Liver (tissue), 9 donors: ENCODE results near the gene PLS1. TPM values are rescaled to one million over a fixed set of nuclear protein-coding genes. Genes with fewer than 3 reads are reported as not detected.

ENCODE experiments used
- DNase-seq: peaks from one replicate; pipeline ENCODE4 v3.0.0-alpha.2; 2017; ENCODE audit warnings: low spot score
- H3K27ac ChIP-seq, 2 donors: one replicate each; pipeline ENCODE4 v1.7.0; 2013; ENCODE audit warnings: inconsistent platforms in 2 of 2, low read length in 2 of 2, control low read depth in 1 of 2, low read depth in 1 of 2, mild to moderate bottlenecking in 1 of 2
- H3K27me3 ChIP-seq, 4 donors: one replicate each; pipeline versions ENCODE4 v1.6.1 to v1.7.0; 2013; ENCODE audit warnings: low read length in 3 of 4, inconsistent platforms in 1 of 4, mild to moderate bottlenecking in 1 of 4, moderate library complexity in 1 of 4; ENCODE audit not compliant: control insufficient read depth in 4 of 4, insufficient read depth in 4 of 4
- H3K36me3 ChIP-seq, 4 donors: one replicate each; pipeline versions ENCODE4 v1.6.1 to v1.7.0; 2013; ENCODE audit warnings: low read length in 3 of 4, mild to moderate bottlenecking in 3 of 4, low read depth in 1 of 4, moderate library complexity in 1 of 4; ENCODE audit not compliant: control insufficient read depth in 4 of 4, insufficient read depth in 3 of 4
- H3K4me1 ChIP-seq, 4 donors: one replicate each; pipeline versions ENCODE4 v1.6.1 to v1.7.0; 2013; ENCODE audit warnings: low read length in 3 of 4, mild to moderate bottlenecking in 3 of 4, moderate library complexity in 1 of 4; ENCODE audit not compliant: control insufficient read depth in 4 of 4, insufficient read depth in 4 of 4
- H3K4me3 ChIP-seq, 3 donors: one replicate each; pipeline versions ENCODE4 v1.6.1 to v1.7.0; 2013; ENCODE audit warnings: low read length in 3 of 3, control low read depth in 1 of 3, low read depth in 1 of 3, mild to moderate bottlenecking in 1 of 3
- H3K9ac ChIP-seq, 2 donors: one replicate each; pipeline ENCODE4 v1.7.0; 2013; ENCODE audit warnings: low read length in 2 of 2, mild to moderate bottlenecking in 2 of 2, moderate library complexity in 2 of 2, control low read depth in 1 of 2, low read depth in 1 of 2
- H3K9me3 ChIP-seq, 4 donors: one replicate each; pipeline versions ENCODE4 v1.6.1 to v1.7.0; 2013; ENCODE audit warnings: low read length in 3 of 4; ENCODE audit not compliant: control insufficient read depth in 4 of 4
- EGR1 ChIP-seq, 2 donors: IDR thresholded peaks; 2 replicates each; pipeline ENCODE4 v1.6.1; 2016 to 2018; ENCODE audit warnings: antibody characterized with exemption in 2 of 2, low read depth in 2 of 2
- FOXA2 ChIP-seq: IDR thresholded peaks from 2 replicates; pipeline ENCODE4 v1.6.1; 2016; ENCODE audit warnings: antibody characterized with exemption
- GABPA ChIP-seq, 2 donors: IDR thresholded peaks in 1 of 2; conservative IDR thresholded peaks in 1 of 2; 2 replicates each; pipeline ENCODE4 v1.6.1; 2016; ENCODE audit warnings: antibody characterized with exemption in 2 of 2, mild to moderate bottlenecking in 1 of 2, moderate library complexity in 1 of 2
- HNF4A ChIP-seq, 2 donors: conservative IDR thresholded peaks; 2 replicates each; pipeline ENCODE4 v1.6.1; 2016; ENCODE audit warnings: antibody characterized with exemption in 2 of 2, mild to moderate bottlenecking in 2 of 2
- JUND ChIP-seq, 2 donors: IDR thresholded peaks; 2 replicates each; pipeline ENCODE4 v1.6.1; 2016; ENCODE audit warnings: antibody characterized with exemption in 2 of 2
- RAD21 ChIP-seq, 2 donors: IDR thresholded peaks; 2 replicates each; pipeline ENCODE4 v1.6.1; 2016; ENCODE audit warnings: antibody characterized with exemption in 2 of 2, mild to moderate bottlenecking in 2 of 2
- RXRA ChIP-seq, 2 donors: IDR thresholded peaks; 2 replicates each; pipeline ENCODE4 v1.6.1; 2017 to 2018; ENCODE audit warnings: antibody characterized with exemption in 2 of 2, mild to moderate bottlenecking in 1 of 2
- YY1 ChIP-seq: IDR thresholded peaks from 2 replicates; pipeline ENCODE4 v1.6.1; 2016; ENCODE audit warnings: antibody characterized with exemption, mild to moderate bottlenecking
- WGBS: extraction: QIAGEN DNeasy Blood & Tissue Kit; methylation state at CpG from one replicate; pipeline ENCODE4 v1.1.7; 2013; 5-methylcytosine and 5-hydroxymethylcytosine counted together
- polyA plus RNA-seq, 2 donors: library from polyadenylated mRNA; stranded (reverse) in 1 of 2; unstranded in 1 of 2; fragments of 200-250 nt in 1 of 2; fragments of >200 nt in 1 of 2; fragmentation: Nextera tagmentation in 1 of 2; extraction: Ambion mirVana in 1 of 2; gene quantifications; one replicate each; pipeline versions ENCODE4 v1.2.1 to v1.2.3, GENCODE V29; 2013 to 2015
- total RNA-seq, 2 donors: library from RNA; depleted of rRNA; stranded (reverse); fragments of >200 nt; gene quantifications; one replicate each; pipeline ENCODE4 v1.2.3, GENCODE V29; 2014
- TF ChIP-seq, protein P1 (sequence below): IDR thresholded peaks from 2 replicates; pipeline ENCODE4 v1.6.1; 2016; ENCODE audit warnings: antibody characterized with exemption
- TF ChIP-seq, protein P2 (sequence below): fragments of 150-350 bp; IDR thresholded peaks from 2 replicates; pipeline ENCODE4 v1.5.1; 2017; ENCODE audit warnings: improper control_type of control experiment, low read depth, low read length; ENCODE audit not compliant: missing input control
- TF ChIP-seq, protein P3 (sequence below): IDR thresholded peaks from 2 replicates; pipeline ENCODE4 v1.6.1; 2016; ENCODE audit warnings: antibody characterized with exemption
- TF ChIP-seq, protein P4 (sequence below): IDR thresholded peaks from 2 replicates; pipeline ENCODE4 v1.6.1; 2016; ENCODE audit warnings: antibody characterized with exemption, mild to moderate bottlenecking
- donor health status: healthy.
- donor health status: healthy.
- donor health status: healthy.
- donor health status: healthy.
- donor health status: healthy.

Gene PLS1
- total and polyA plus RNA-seq, 4 donors, result 7.2 to 21.9 (median 10.1) TPM

DNA sequence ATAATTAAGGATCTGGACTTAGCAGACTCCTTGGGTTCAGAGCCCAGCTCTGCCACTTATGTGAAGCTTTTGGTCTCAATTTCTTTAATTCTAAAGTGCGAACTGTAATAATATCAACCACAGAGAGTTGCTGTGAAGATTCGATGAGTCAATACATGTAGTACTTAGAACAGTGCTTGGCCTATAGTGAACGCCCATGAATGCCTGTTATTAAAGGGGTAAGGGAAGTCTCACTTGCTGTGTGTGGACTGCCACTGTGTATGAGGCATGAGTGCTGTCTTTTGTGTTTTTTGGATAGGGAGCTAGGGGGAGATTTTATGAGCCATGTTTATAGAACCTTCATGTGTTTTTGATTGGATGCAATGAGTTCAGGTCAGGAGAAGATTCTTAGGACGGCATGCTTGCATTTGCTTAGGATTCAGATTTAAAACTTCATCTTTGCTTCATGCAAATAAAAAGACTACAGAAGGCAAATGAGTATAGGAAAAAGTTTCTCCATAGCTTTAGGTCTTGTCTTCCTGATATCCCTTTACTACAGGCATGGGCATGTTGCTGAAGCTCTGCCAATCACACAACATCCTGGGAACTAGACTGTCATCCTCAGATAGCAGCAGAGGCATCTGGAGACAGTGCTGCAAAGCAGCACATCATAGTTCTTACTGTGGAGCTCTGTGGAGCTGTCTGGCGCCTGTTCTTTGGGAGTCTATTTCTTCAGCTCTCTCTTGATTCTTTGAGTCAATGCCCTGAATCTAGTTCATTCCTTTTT lies 50.0 kb downstream of the PLS1 start:
- H3K4me3 ChIP-seq, result no peak overlapping the region
- peak overlapping the region in 1 of 2 donors; percentile 6 for H3K27ac ChIP-seq
- no peak overlapping the region for H3K9ac ChIP-seq
- TF ChIP-seq GABPA (IDR thresholded peaks at IDR 0.05 in 1 of 2, conservative IDR thresholded peaks at IDR 0.05 in 1 of 2) (no peak), YY1 (no peak), JUND (IDR thresholded peaks at IDR 0.05) (no peak)
- TF ChIP-seq, protein P1, sequence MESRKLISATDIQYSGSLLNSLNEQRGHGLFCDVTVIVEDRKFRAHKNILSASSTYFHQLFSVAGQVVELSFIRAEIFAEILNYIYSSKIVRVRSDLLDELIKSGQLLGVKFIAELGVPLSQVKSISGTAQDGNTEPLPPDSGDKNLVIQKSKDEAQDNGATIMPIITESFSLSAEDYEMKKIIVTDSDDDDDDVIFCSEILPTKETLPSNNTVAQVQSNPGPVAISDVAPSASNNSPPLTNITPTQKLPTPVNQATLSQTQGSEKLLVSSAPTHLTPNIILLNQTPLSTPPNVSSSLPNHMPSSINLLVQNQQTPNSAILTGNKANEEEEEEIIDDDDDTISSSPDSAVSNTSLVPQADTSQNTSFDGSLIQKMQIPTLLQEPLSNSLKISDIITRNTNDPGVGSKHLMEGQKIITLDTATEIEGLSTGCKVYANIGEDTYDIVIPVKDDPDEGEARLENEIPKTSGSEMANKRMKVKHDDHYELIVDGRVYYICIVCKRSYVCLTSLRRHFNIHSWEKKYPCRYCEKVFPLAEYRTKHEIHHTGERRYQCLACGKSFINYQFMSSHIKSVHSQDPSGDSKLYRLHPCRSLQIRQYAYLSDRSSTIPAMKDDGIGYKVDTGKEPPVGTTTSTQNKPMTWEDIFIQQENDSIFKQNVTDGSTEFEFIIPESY, result no peak
- peaks cover 1 to 17% (median 10%) of the 10 kb centered on the region in 4 donors for H3K4me1 ChIP-seq
- no peaks in the 10 kb centered on the region for H3K9me3 ChIP-seq
- DNase-seq, result no peak
- 95% methylated on average over 5 of the region's 5 CpGs for WGBS
- peaks cover 0 to 3% (median 0%) of the 10 kb centered on the region in 4 donors for H3K36me3 ChIP-seq
- no peaks in the 10 kb centered on the region for H3K27me3 ChIP-seq

DNA sequence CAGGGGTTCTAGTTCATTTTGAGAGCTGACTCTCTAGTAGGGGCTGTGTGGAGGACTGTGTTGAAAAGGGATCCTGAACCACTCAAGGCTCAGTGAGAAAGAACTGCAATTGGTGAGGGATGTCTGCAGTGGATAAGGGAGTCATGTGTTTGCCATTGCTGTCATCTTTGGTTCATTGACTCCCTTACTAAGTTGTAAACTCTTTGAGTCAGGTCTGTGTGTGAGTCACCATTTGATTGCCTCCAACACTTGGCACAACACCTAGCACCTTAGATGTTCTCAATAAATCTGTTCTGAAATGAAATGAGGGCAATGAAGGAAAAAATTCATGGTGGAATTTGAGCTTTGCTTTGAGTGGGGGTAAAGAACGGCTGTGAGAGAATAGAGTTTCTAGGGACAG lies 51.7 kb downstream of the PLS1 start:
- Histone ChIP-seq H3K27ac (peak overlapping the region in 1 of 2 donors; percentile 33), H3K36me3 (peaks cover 0 to 3% (median 0%) of the 10 kb centered on the region in 4 donors), H3K9me3 (no peaks in the 10 kb centered on the region), H3K9ac (no peak overlapping the region), H3K4me1 (peaks cover 1 to 20% (median 11%) of the 10 kb centered on the region in 4 donors), H3K4me3 (no peak overlapping the region), H3K27me3 (no peaks in the 10 kb centered on the region)
- DNase-seq, result no peak
- TF ChIP-seq RAD21 (IDR thresholded peaks at IDR 0.05) (no peak), RXRA (IDR thresholded peaks at IDR 0.05) (peak in 1 of 2 donors; percentile 43), FOXA2 (no peak), EGR1 (IDR thresholded peaks at IDR 0.05; ENCODE audit: low read depth in 2 of 2) (no peak), GABPA (IDR thresholded peaks at IDR 0.05 in 1 of 2, conservative IDR thresholded peaks at IDR 0.05 in 1 of 2) (no peak), JUND (IDR thresholded peaks at IDR 0.05) (peak in 1 of 2 donors; percentile 69), HNF4A (conservative IDR thresholded peaks at IDR 0.05) (no peak)
- TF ChIP-seq, protein P2, sequence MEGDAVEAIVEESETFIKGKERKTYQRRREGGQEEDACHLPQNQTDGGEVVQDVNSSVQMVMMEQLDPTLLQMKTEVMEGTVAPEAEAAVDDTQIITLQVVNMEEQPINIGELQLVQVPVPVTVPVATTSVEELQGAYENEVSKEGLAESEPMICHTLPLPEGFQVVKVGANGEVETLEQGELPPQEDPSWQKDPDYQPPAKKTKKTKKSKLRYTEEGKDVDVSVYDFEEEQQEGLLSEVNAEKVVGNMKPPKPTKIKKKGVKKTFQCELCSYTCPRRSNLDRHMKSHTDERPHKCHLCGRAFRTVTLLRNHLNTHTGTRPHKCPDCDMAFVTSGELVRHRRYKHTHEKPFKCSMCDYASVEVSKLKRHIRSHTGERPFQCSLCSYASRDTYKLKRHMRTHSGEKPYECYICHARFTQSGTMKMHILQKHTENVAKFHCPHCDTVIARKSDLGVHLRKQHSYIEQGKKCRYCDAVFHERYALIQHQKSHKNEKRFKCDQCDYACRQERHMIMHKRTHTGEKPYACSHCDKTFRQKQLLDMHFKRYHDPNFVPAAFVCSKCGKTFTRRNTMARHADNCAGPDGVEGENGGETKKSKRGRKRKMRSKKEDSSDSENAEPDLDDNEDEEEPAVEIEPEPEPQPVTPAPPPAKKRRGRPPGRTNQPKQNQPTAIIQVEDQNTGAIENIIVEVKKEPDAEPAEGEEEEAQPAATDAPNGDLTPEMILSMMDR, result no peak
- TF ChIP-seq, protein P3, sequence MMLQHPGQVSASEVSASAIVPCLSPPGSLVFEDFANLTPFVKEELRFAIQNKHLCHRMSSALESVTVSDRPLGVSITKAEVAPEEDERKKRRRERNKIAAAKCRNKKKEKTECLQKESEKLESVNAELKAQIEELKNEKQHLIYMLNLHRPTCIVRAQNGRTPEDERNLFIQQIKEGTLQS, result no peak
- TF ChIP-seq, protein P4, sequence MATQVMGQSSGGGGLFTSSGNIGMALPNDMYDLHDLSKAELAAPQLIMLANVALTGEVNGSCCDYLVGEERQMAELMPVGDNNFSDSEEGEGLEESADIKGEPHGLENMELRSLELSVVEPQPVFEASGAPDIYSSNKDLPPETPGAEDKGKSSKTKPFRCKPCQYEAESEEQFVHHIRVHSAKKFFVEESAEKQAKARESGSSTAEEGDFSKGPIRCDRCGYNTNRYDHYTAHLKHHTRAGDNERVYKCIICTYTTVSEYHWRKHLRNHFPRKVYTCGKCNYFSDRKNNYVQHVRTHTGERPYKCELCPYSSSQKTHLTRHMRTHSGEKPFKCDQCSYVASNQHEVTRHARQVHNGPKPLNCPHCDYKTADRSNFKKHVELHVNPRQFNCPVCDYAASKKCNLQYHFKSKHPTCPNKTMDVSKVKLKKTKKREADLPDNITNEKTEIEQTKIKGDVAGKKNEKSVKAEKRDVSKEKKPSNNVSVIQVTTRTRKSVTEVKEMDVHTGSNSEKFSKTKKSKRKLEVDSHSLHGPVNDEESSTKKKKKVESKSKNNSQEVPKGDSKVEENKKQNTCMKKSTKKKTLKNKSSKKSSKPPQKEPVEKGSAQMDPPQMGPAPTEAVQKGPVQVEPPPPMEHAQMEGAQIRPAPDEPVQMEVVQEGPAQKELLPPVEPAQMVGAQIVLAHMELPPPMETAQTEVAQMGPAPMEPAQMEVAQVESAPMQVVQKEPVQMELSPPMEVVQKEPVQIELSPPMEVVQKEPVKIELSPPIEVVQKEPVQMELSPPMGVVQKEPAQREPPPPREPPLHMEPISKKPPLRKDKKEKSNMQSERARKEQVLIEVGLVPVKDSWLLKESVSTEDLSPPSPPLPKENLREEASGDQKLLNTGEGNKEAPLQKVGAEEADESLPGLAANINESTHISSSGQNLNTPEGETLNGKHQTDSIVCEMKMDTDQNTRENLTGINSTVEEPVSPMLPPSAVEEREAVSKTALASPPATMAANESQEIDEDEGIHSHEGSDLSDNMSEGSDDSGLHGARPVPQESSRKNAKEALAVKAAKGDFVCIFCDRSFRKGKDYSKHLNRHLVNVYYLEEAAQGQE, result no peak
- 65% methylated on average over 1 of the region's 1 CpG for WGBS
